Measurements from ENCODE around the gene TUBD1.
"Not testable (repeated sequence)": the region's sequence is repeated elsewhere in the genome, so short reads cannot be mapped to it uniquely, and the experiment has no call there.

The TUBD1 gene

GRCh38 chr17:59892924-59893675, at the start of gene TUBD1, which contains the start of gene RPS6KB1:
TUBD1 (minus strand) TSS chr17:59892943; CDS start chr17:59891002, 1,941 bp downstream.
RPS6KB1 (plus strand) TSS chr17:59893121; CDS start chr17:59893185, 64 bp downstream.
- TF ChIP-seq CTCF (IDR thresholded peaks at IDR 0.05; ENCODE audit: low read depth, low read length), result no peak
- no peak for DNase-seq (ENCODE audit: extremely low read depth, low read depth)

- no peak for DNase-seq (ENCODE audit: extremely low read depth, low read depth)
- TF ChIP-seq CTCF (IDR thresholded peaks at IDR 0.05; ENCODE audit: low read depth, low read length), result no peak
These were observed 48.4 kb upstream of the TUBD1 start for GRCh38 chr17:59941131-59941530.

- DNase-seq (ENCODE audit: extremely low read depth, low read depth), result not testable (repeated sequence)
These were observed 48.0 kb upstream of the TUBD1 start for GRCh38 chr17:59940697-59941096.

GRCh38 chr17:59933317-59933716, 40.6 kb upstream of the TUBD1 start:
- DNase-seq (ENCODE audit: extremely low read depth, low read depth), result not testable (repeated sequence)

GRCh38 chr17:59930768-59931167, 38.0 kb upstream of the TUBD1 start:
- DNase-seq (ENCODE audit: extremely low read depth, low read depth), result peak; percentile 18

- not testable (repeated sequence) for DNase-seq (ENCODE audit: extremely low read depth, low read depth)
These were observed 37.4 kb upstream of the TUBD1 start for GRCh38 chr17:59930121-59930520.

- not testable (repeated sequence) for DNase-seq (ENCODE audit: extremely low read depth, low read depth)
These were observed 27.9 kb upstream of the TUBD1 start for GRCh38 chr17:59920637-59921036.

GRCh38 chr17:59916446-59916845, 23.7 kb upstream of the TUBD1 start:
- no peak for DNase-seq (ENCODE audit: extremely low read depth, low read depth)
- no peak for TF ChIP-seq CTCF (IDR thresholded peaks at IDR 0.05; ENCODE audit: low read depth, low read length)

- peak; percentile 40 for DNase-seq (ENCODE audit: extremely low read depth, low read depth)
- peak; percentile 57 for TF ChIP-seq CTCF (IDR thresholded peaks at IDR 0.05; ENCODE audit: low read depth, low read length)
These were observed 21.6 kb upstream of the TUBD1 start for GRCh38 chr17:59914274-59914854.

- no peak for TF ChIP-seq CTCF (IDR thresholded peaks at IDR 0.05; ENCODE audit: low read depth, low read length)
- no peak for DNase-seq (ENCODE audit: extremely low read depth, low read depth)
These were observed 14.7 kb upstream of the TUBD1 start for GRCh38 chr17:59907467-59907866.

All from AG09319 (cell line).